GM19023 (cell line): ENCODE data around the gene MAP3K14.

ENCODE experiments used
- ATAC-seq: cut with Tn5 transposase; IDR thresholded peaks from one replicate; pipeline ENCODE4 v1.9.1; 2021; ENCODE audit warnings: mild to moderate bottlenecking, moderate library complexity; ENCODE audit not compliant: unreplicated experiment

MAP3K14 gene

DNA sequence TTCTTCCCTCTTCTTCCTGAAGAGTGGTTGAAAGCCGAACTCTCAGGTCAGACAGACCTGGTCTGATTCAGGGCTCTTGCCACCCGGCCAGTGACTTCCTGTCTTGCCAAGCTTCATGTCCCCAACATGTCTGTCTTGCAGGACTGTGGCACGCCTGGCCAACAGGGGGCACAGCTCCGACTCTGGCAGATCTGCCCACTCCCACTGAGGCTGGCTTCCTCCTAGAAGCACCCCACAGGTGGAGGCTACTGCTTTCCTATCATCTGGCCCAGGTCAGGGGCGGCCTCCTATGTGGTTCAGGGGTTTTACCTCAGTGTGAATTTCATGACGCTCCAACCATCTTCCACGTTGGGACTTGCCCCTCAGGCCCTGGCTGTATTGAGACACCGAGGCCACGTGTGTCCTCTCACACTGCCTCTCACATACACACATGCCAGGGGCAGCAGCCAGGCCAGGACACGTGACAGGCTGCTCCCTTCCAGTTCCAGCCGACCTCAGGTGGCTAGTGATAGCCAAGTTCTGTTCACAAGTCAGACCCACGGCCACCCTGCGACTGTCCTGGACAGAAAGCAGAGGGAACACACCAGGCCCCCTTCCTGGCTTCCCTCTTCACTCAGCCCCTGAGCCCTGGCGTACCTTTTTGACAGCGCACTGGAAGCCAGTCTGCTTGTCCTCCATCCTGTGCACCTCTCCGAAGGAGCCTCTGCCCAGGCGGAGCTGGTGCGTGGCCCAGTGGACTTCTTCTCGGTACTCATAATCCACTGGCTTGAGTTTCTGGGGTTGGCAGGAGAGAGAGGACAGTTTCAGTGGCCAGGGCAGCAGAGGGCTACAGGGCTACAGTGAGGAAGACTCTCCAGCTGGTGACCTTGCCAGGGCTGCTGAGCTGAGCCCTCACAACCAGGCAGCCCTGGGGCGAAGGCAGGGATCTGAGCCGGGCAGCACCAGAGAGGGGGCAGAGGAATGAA lies 32.4 kb downstream of the MAP3K14 start:
- ATAC-seq: no peak

- no peak for ATAC-seq
Measured at GRCh38 chr17:45283711-45284110, 33.1 kb downstream of the MAP3K14 start.

DNA sequence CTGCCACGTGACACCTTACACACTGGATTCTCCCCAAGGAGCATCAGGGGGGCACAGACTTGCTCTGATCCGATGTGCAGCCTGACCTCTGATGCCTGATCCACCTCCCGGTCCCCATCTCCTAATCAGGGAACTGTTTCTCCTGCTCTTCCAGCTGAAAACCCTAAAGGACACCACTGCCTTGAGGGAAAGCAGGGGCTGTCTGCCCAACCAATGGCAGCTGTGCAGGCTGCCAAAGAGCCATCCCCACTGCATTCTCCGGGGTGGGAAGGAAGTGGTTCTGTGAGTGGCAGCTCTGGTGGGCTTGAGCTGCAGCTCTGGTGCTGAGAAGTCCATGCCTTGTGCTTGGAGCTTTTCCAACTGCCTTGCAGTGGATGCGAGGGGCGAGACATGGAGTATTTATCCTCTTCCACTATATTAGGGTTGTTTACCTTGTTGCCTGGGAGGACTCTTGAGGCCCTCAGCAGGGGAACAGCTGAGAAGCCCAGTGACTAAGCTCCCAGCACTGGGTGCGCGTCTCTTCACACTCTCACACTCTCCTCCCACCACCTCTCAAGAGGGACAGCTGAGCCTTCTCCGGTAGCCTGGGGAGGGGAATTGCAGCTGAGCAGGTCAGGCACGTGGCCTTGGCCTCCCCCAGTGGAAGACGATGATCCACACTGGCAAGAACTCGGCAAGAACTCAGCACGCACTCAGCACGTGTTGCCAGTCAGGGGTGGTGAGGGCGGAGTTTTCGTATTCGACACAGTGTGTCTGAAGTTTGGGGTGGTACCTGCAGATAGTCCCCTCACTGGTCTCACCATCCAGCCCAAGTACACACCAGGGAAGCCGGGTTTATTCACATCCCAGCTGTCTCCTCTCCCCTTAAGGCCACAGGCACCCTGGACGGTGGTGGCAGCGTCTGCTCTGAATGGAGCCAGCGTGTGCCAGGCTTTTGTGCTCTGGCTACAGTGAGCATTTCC lies 33.9 kb downstream of the MAP3K14 start:
- ATAC-seq: no peak

DNA sequence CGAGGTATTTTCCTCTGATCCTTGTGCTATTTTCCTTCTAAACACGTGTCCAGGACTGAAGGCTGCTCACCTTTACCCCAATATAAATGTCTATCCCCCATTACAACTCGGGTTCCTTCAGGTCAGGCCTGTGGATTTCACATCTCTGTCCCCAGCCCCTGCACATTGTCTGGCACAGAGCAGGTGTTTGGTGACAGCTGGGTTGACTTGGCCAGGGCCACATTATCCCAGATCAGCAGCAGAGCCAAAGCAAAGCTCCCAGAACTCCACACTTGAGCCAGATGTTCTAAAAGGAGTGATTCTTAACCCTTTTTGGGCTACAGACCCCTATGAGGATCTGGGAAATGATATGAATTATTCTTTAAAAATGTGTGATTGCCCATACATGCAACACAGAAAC lies 36.9 kb downstream of the MAP3K14 start:
- no peak for ATAC-seq

- no peak for ATAC-seq
Measured at GRCh38 chr17:45277992-45278391, 38.8 kb downstream of the MAP3K14 start.

GRCh38 chr17:45277216-45277849 lies 39.5 kb downstream of the MAP3K14 start:
- no peak for ATAC-seq

- no peak for ATAC-seq
Measured at GRCh38 chr17:45276031-45276430, 40.8 kb downstream of the MAP3K14 start.

DNA sequence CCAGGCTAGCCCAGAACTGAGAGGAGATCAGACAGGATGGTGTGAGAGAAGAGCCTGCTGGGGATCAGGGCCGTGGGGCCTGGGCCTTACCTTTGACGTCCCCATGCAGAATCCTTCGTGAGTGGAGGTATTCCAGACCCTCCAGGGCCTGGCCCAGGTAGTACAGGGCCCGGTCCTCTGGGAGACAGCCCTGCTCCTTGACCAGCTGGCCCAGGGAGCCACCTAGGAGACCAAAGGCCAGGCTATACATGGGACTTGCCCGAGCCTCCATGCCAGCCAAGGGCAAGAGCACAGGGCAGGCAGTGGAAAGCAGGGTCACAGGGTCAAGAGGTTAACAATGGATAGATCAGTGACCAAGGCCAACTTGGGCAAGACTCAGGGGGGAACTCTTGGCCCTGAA lies 42.8 kb downstream of the MAP3K14 start:
- ATAC-seq: no peak

GRCh38 chr17:45273551-45273957 lies 43.3 kb downstream of the MAP3K14 start:
- no peak for ATAC-seq

GRCh38 chr17:45271603-45272002 lies 45.2 kb downstream of the MAP3K14 start:
- ATAC-seq: no peak

DNA sequence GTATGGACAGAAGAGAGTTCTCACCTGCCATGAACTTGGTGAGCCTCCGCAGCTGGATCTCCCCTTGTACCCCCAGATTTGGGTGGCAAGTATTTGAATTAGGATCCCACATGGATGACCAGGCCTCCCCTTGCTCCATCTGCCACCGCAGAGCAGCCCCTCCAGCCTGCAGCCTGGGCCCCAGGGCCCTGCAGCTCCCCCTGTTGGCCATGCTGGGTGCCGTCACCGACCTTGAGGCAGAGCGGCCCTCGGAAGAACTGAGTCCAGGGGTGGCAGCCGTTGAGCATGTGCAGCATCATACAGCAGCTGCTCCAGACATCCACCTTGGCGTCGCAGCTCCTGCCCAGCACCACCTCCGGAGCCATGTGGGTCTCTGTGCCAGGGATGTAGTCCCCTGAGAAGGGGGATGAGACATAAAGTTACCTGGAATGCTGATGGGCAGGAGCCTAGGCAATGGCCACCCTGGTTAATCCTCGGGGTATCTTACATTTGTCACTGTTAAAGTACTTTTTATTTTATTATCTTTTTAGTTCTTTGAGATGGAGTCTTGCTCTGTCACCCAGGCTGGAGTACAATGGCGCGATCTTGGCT lies 45.9 kb downstream of the MAP3K14 start:
- ATAC-seq: no peak

GRCh38 chr17:45269912-45270311 lies 46.9 kb downstream of the MAP3K14 start:
- no peak for ATAC-seq

DNA sequence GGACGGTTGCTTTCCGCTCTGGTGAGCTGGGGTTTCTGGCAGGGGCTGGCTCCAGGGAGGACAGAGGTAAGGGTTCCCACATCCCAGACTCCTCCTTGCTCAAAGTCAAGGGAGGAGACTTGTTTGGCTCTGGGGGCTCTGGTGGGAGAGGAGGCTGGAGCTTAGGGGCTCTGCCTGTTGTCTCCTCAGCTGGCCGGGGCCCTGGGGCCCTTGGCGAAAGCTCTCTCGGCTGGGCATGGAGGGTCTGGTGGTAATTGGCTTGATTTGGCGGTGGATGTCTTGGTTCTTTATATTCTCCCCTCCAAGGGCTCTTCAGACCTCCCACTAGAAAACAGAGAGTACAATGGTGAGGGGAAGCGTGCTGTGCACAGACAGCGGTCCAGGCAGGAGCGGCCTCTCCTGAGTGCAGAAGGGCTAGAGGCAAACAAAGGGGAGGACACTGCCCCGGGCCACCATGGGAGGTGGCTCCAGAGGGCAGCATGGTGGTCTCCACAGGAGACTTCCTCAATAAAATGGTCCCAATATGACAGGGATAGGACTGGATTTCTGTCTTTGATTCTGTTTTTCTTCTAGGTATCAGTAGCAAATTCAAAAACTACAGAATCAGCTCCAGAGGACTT lies 49.3 kb downstream of the MAP3K14 start:
- no peak for ATAC-seq

DNA sequence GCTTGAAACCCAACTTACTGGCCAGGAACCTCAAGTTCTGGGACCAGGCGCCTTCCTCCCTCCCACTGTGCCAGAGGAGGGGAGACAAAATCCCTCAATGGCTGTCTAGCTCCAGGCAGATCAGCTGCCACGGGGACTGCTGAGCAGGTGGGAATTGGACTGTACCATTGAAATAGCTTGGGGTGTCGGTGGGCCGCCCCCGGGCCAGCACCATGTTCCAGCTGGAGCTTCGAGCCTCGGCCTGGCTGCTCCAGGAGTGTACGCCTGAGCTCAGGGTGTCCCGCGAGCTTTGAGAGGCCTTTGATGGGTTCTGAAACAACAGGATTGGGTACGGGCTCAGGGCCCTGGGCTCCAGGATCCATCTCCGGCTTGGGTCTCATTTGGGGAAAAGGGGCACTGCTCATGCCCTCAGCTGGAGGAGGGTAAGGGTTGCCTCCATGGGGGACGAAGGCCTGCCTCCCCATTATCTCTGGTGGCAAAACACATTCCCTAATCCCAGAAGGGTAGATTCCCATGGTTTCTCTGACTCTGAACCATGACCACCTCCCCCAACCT lies 50.4 kb downstream of the MAP3K14 start:
- ATAC-seq: no peak

- ATAC-seq: no peak
Measured at GRCh38 chr17:45265821-45266220, 51.0 kb downstream of the MAP3K14 start.

DNA sequence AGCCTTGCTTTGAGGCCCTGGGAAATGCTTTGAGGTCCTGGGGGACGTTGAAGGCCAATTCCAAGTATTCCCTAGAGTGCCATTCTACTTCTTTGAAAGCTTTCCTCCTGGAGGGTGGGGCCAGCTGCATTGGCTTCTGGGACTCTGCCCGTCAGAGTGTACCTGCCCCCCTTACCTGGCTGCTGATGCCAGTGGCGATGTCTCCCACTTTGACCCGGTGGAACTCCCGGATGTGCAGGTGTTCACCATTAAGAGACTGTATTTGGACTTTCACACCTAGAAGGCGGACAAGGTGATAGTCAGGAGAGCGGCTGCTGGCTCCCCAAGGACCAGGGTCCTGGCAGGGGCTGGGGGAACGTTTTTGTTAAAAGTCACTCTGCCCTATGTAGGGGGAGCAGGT lies 51.8 kb downstream of the MAP3K14 start:
- ATAC-seq: no peak

- no peak for ATAC-seq
Measured at GRCh38 chr17:45264430-45264829, 52.4 kb downstream of the MAP3K14 start.

DNA sequence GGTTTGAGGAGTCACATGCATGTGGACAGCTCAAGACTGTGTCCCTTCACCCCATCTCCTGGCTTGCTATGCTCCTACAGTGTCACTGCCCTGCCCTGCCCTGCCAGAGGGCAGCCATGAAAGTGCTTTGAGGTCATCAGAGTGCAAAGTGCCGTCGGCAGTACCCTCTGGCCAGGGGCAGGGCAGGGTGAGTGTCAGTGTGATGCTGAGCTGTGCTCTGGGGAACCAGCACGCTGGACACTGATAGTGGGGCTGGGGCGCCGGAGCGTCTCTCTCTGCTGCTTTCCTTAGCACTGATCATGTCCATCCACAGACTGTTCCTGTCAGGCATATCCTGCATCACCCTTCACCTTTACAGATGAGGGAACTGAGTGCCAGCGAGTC lies 53.4 kb downstream of the MAP3K14 start:
- no peak for ATAC-seq

- peak; percentile 19 for ATAC-seq
Measured at GRCh38 chr17:45262516-45263476, 54.0 kb downstream of the MAP3K14 start.
